OCI-LY7 (cell line): ENCODE results near the gene ADAMTS2. TPM values are rescaled to one million over a fixed set of nuclear protein-coding genes. Genes with fewer than 3 reads are reported as not detected.

Experiments
- BruUV-seq: library from RNA; stranded (reverse); fragments of 400-500 nt; replicated peaks from 2 replicates; lab custom pipeline; 2021; lab: Mats Ljungman, UMichigan
- CTCF ChIA-PET: fragments of 300-600 bp; sonication (Branson Sonifier 250); formaldehyde crosslinking; loops from one replicate; lab custom pipeline; 2022; ENCODE audit warnings: antibody characterized with exemption; ENCODE audit not compliant: unreplicated experiment; lab: Charles Lee
- POLR2A ChIA-PET: fragments of 300-600 bp; sonication (Branson Sonifier 250); formaldehyde crosslinking; loops from one replicate; lab custom pipeline; 2022; ENCODE audit warnings: antibody characterized with exemption; lab: Charles Lee
- DNase-seq: peaks from one replicate; pipeline ENCODE4 v3.0.0-alpha.2; 2015; ENCODE audit warnings: low spot score
- H2AFZ ChIP-seq: fragments of 200-600 bp; sonication (generic), shearing (Covaris generic); 2 replicates; pipeline ENCODE4 v1.6.1; 2014; ENCODE audit warnings: mild to moderate bottlenecking, antibody characterized with exemption, low read length, moderate library complexity
- H3K27ac ChIP-seq: fragments of 200-600 bp; sonication (generic); 2 replicates; pipeline ENCODE4 v1.5.1; 2014; ENCODE audit warnings: mixed run types, low read depth, mild to moderate bottlenecking, moderate library complexity, low read length, inconsistent platforms; ENCODE audit not compliant: poor library complexity, severe bottlenecking
- H3K36me3 ChIP-seq: fragments of 200-600 bp; sonication (generic); 2 replicates; pipeline ENCODE4 v1.6.1; 2014; ENCODE audit warnings: mild to moderate bottlenecking, antibody characterized with exemption, low read length, moderate library complexity, mixed read lengths; ENCODE audit not compliant: insufficient read depth
- H3K4me1 ChIP-seq: fragments of 200-600 bp; sonication (generic); 2 replicates; pipeline ENCODE4 v1.5.1; 2014; ENCODE audit warnings: mild to moderate bottlenecking, low read length; ENCODE audit not compliant: insufficient read depth, poor library complexity, severe bottlenecking
- H3K4me2 ChIP-seq: fragments of 200-600 bp; sonication (generic); 2 replicates; pipeline ENCODE4 v1.6.1; 2014; ENCODE audit warnings: mild to moderate bottlenecking, low read length
- H3K4me3 ChIP-seq: fragments of 200-600 bp; sonication (generic); 2 replicates; pipeline ENCODE4 v1.5.1; 2014; ENCODE audit warnings: mild to moderate bottlenecking, low read depth, low read length; ENCODE audit not compliant: poor library complexity, severe bottlenecking
- H3K79me2 ChIP-seq: fragments of 200-600 bp; sonication (generic); 2 replicates; pipeline ENCODE4 v1.6.1; 2016; ENCODE audit warnings: low read depth, mild to moderate bottlenecking, low read length, moderate library complexity, mixed read lengths; ENCODE audit not compliant: insufficient read depth
- H3K9me2 ChIP-seq: fragments of 200-600 bp; sonication (generic); 2 replicates; pipeline ENCODE4 v1.6.1; 2016; ENCODE audit warnings: mild to moderate bottlenecking, low read length, mixed read lengths; ENCODE audit not compliant: insufficient read depth
- H3K9me3 ChIP-seq: fragments of 200-600 bp; sonication (generic); 2 replicates; pipeline ENCODE4 v1.6.1; 2014; ENCODE audit warnings: mild to moderate bottlenecking, mixed run types, low read length, mixed read lengths
- H4K20me1 ChIP-seq: fragments of 200-600 bp; sonication (generic); 2 replicates; pipeline ENCODE4 v1.6.1; 2014; ENCODE audit warnings: mild to moderate bottlenecking, antibody characterized with exemption, low read length, moderate library complexity, mixed read lengths; ENCODE audit not compliant: insufficient read depth
- CTCF ChIP-seq: fragments of 200-600 bp; sonication (generic); conservative IDR thresholded peaks from 2 replicates; pipeline ENCODE4 v1.5.1; 2014; ENCODE audit warnings: mild to moderate bottlenecking, antibody characterized with exemption, low read length, moderate library complexity, mixed read lengths
- EZH2phosphoT487 ChIP-seq: fragments of 200-600 bp; sonication (generic); IDR thresholded peaks from 2 replicates; pipeline ENCODE4 v1.6.1; 2018; ENCODE audit warnings: low read depth, borderline replicate concordance, mild to moderate bottlenecking, mixed run types, antibody characterized with exemption, low read length, moderate library complexity, mixed read lengths
- intact Hi-C: fragments of 100-400 bp; cut with micrococcal nuclease; formaldehyde crosslinking; loops from one replicate; pipeline ENCODE4 v1.10.0; 2022; ENCODE audit not compliant: unreplicated experiment
- total RNA-seq, 2 experiments: library from RNA; depleted of rRNA in 1 of 2; stranded (reverse); fragments of >200 nt in 1 of 2; shearing (Covaris generic) in 1 of 2; gene quantifications; 2 replicates each; pipeline ENCODE4 v1.2.3, GENCODE V29; 2014 to 2022

The ADAMTS2 gene
- total RNA-seq, 2 experiments from 2014 or later, result not detected

DNA sequence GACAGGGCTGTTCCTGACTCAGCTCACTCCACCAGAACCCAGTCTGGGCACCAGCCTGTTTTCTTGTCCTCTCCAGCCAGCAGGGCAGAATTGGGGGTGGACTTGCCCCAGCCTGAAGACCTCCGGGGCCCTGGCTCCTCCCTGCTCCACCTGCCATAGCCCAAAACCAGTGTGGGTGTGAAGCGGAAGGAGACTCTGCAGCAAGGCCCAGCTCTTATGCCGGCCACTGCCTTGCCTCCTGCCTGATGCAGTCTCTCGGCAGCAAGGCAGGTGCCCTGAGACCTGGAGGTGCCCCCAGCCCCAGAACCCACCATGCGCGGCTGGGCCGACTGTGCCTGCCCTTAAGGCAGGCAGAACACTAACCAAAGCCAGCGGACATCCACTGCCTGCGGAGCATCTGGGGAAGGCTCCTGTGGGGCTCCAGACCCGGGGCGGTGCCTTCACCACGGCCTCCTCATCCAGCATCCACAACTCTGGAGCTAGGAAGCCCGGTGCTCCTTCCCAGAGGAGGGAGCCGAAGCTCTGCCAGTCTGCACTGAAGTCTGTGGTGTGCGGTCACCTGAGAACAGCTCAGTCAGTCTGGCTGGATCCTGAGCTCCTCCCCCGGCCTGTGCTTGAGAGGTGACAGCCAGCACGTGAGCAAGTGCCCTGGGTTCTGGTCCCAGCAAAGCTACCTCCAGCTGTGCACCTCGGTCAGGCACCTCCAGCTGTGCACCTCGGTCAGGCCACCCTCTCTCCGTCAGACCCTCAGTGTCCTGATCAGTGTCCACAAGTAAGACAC, 116.7 kb downstream of the ADAMTS2 start:
- TF ChIP-seq EZH2phosphoT487 (no peak), CTCF (no peak)
- no peak overlapping the region for H3K4me3 ChIP-seq
- no TSS peak for BruUV-seq
- H3K9me2 ChIP-seq, result no peaks in the 10 kb centered on the region
- no peaks in the 10 kb centered on the region for H3K36me3 ChIP-seq
- intact Hi-C loops, result no loop called here
- H4K20me1 ChIP-seq, result no peaks in the 10 kb centered on the region
- no peak overlapping the region for H3K4me2 ChIP-seq
- no peaks in the 10 kb centered on the region for H3K9me3 ChIP-seq
- H3K27ac ChIP-seq, result no peak overlapping the region
- H3K79me2 ChIP-seq, result no peaks in the 10 kb centered on the region
- no peaks in the 10 kb centered on the region for H3K4me1 ChIP-seq
- no peak overlapping the region for H2AFZ ChIP-seq
- no peak for DNase-seq
- ChIA-PET CTCF (no interaction called here), POLR2A (no interaction called here)

- Histone ChIP-seq H3K79me2 (no peaks in the 10 kb centered on the region), H3K9me2 (no peaks in the 10 kb centered on the region), H3K9me3 (no peaks in the 10 kb centered on the region), H3K4me3 (no peak overlapping the region), H3K27ac (no peak overlapping the region), H3K4me1 (no peaks in the 10 kb centered on the region), H2AFZ (no peak overlapping the region), H4K20me1 (no peaks in the 10 kb centered on the region), H3K4me2 (no peak overlapping the region), H3K36me3 (no peaks in the 10 kb centered on the region)
- no peak for DNase-seq
- ChIA-PET CTCF (no interaction called here), POLR2A (no interaction called here)
- BruUV-seq, result no TSS peak
- TF ChIP-seq CTCF (no peak), EZH2phosphoT487 (no peak)
- intact Hi-C loops, result no loop called here
Measured at GRCh38 chr5:179227580-179228311, 117.5 kb downstream of the ADAMTS2 start.

DNA sequence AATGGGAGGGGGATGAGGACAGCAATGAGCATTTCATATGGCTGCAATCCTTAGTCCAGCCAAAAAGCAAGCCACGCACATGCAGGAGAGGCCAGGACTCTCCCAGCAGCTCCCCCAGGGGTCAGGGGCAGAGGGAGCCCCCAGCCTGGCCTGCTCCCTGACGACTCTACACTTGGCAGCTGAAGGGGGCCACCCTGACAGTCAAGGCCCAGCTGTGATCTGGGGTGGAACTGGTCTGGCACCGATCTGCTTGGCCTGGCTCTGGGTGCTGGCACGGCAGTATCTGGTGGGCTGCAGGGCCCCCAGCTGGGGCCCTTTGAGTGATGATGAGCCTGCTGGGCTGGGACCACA, 118.1 kb downstream of the ADAMTS2 start:
- intact Hi-C loops, result no loop called here
- no peaks in the 10 kb centered on the region for H3K36me3 ChIP-seq
- no peak for DNase-seq
- BruUV-seq, result no TSS peak
- H2AFZ ChIP-seq, result no peak overlapping the region
- ChIA-PET POLR2A (no interaction called here), CTCF (no interaction called here)
- no peaks in the 10 kb centered on the region for H3K9me3 ChIP-seq
- TF ChIP-seq CTCF, result no peak
- no peak for TF ChIP-seq EZH2phosphoT487
- no peak overlapping the region for H3K4me2 ChIP-seq
- H3K79me2 ChIP-seq, result no peaks in the 10 kb centered on the region
- no peaks in the 10 kb centered on the region for H3K9me2 ChIP-seq
- H3K27ac ChIP-seq, result no peak overlapping the region
- H4K20me1 ChIP-seq, result no peaks in the 10 kb centered on the region
- no peaks in the 10 kb centered on the region for H3K4me1 ChIP-seq
- no peak overlapping the region for H3K4me3 ChIP-seq
